Subcutaneous adipose tissue (tissue), 4 donors: Measurements from ENCODE around the gene VWA1. TPM values are rescaled to one million over a fixed set of nuclear protein-coding genes. Genes with fewer than 3 reads are reported as not detected.

Experiments used
- CTCF ChIP-seq: fragments of 450-650 bp; IDR thresholded peaks from one replicate; pipeline ENCODE4 v1.5.1; 2016; ENCODE audit warnings: low read depth, mild to moderate bottlenecking, control low read depth, antibody characterized with exemption, moderate library complexity
- total RNA-seq, 4 donors: library from RNA; depleted of rRNA; stranded (reverse); fragments of >200 nt; gene quantifications; one replicate each; pipeline ENCODE4 v1.1.0, GENCODE V29; 2016

Gene VWA1
- total RNA-seq, 4 donors from 2014 or later: 6.0 to 21.3 (median 10.3) TPM

- no peak for TF ChIP-seq CTCF
Measured at GRCh38 chr1:1489231-1489630, 53.7 kb downstream of the VWA1 start.

GRCh38 chr1:1489861-1490260, 54.4 kb downstream of the VWA1 start:
- TF ChIP-seq CTCF: no peak

- TF ChIP-seq CTCF: no peak
Measured at GRCh38 chr1:1490633-1491230, 55.2 kb downstream of the VWA1 start.

- no peak for TF ChIP-seq CTCF
Measured at GRCh38 chr1:1491601-1492000, 56.1 kb downstream of the VWA1 start.

Other genes starting within 250 kb of the VWA1 start
- 1 to 10 TPM in 1 of 4 donors, under 1 TPM in 1, not detected in 2; 0.44 to 2.6 TPM for gene TNFRSF18, start 229.1 kb upstream of the VWA1 start, total RNA-seq
- 1 to 10 TPM in 2 of 4 donors, under 1 TPM in 1, not detected in 1; 0.68 to 4.7 (median 1.6) TPM for gene TNFRSF4, start 221.5 kb upstream of the VWA1 start, total RNA-seq
- gene SDF4, start 203.7 kb upstream of the VWA1 start, total RNA-seq: 100 to 1,000 TPM in 2 of 4 donors, 10 to 100 TPM in 2; 42.6 to 143 (median 87.8) TPM
- gene B3GALT6, start 203.5 kb upstream of the VWA1 start, total RNA-seq: 10 to 100 TPM in 1 of 4 donors, 1 to 10 TPM in 3; 7.2 to 13.9 (median 7.8) TPM
- 1 to 10 TPM in 3 of 4 donors, not detected in 1; 1.1 to 2.3 (median 1.4) TPM for gene C1QTNF12, start 189.0 kb upstream of the VWA1 start, total RNA-seq
- 10 to 100 TPM; 20.1 to 35.4 (median 33.5) TPM for gene UBE2J2, start 161.8 kb upstream of the VWA1 start, total RNA-seq
- 1 to 10 TPM in 3 of 4 donors, under 1 TPM in 1; 0.82 to 4.1 (median 1.5) TPM for gene SCNN1D, start 155.3 kb upstream of the VWA1 start, total RNA-seq
- gene ACAP3, start 127.8 kb upstream of the VWA1 start, total RNA-seq: 10 to 100 TPM; 13.4 to 43.3 (median 18.8) TPM
- gene PUSL1, start 127.1 kb upstream of the VWA1 start, total RNA-seq: 10 to 100 TPM in 3 of 4 donors, 1 to 10 TPM in 1; 7.2 to 12.9 (median 10.9) TPM
- gene INTS11, start 111.0 kb upstream of the VWA1 start, total RNA-seq: 100 to 1,000 TPM in 1 of 4 donors, 10 to 100 TPM in 3; 50.5 to 122 (median 60.6) TPM
- 10 to 100 TPM in 1 of 4 donors, 1 to 10 TPM in 3; 4.9 to 33.0 (median 9.4) TPM for gene CPTP, start 110.9 kb upstream of the VWA1 start, total RNA-seq
- gene TAS1R3, start 104.4 kb upstream of the VWA1 start, total RNA-seq: under 1 TPM in 2 of 4 donors, not detected in 2; 0.22 to 0.75 TPM
- gene DVL1, start 86.3 kb upstream of the VWA1 start, total RNA-seq: 10 to 100 TPM; 26.2 to 80.3 (median 39.5) TPM
- 100 to 1,000 TPM in 3 of 4 donors, 10 to 100 TPM in 1; 48.8 to 226 (median 163) TPM for gene MXRA8, start 77.1 kb upstream of the VWA1 start, total RNA-seq
- 100 to 1,000 TPM in 1 of 4 donors, 10 to 100 TPM in 3; 53.6 to 153 (median 83.5) TPM for gene AURKAIP1, start 60.5 kb upstream of the VWA1 start, total RNA-seq
- gene CCNL2, start 36.4 kb upstream of the VWA1 start, total RNA-seq: 100 to 1,000 TPM; 146 to 268 (median 194) TPM
- 100 to 1,000 TPM in 3 of 4 donors, 10 to 100 TPM in 1; 87.9 to 222 (median 116) TPM for gene MRPL20, start 28.4 kb upstream of the VWA1 start, total RNA-seq
- 10 to 100 TPM in 2 of 4 donors, 1 to 10 TPM in 2; 4.1 to 15.4 (median 8.7) TPM for gene ANKRD65, start 14.4 kb upstream of the VWA1 start, total RNA-seq
- gene ATAD3C, start 14.0 kb downstream of the VWA1 start, total RNA-seq: under 1 TPM in 1 of 4 donors, not detected in 3; 0.19 TPM
- 10 to 100 TPM in 2 of 4 donors, 1 to 10 TPM in 2; 5.4 to 23.6 (median 11.2) TPM for gene ATAD3B, start 36.1 kb downstream of the VWA1 start, total RNA-seq
- gene ATAD3A, start 76.5 kb downstream of the VWA1 start, total RNA-seq: 10 to 100 TPM in 3 of 4 donors, 1 to 10 TPM in 1; 9.3 to 22.6 (median 12.9) TPM
- 1 to 10 TPM in 3 of 4 donors, not detected in 1; 1.3 to 5.1 (median 3.2) TPM for gene TMEM240, start 104.9 kb downstream of the VWA1 start, total RNA-seq
- 100 to 1,000 TPM in 2 of 4 donors, 10 to 100 TPM in 2; 76.0 to 138 (median 110) TPM for gene SSU72, start 139.2 kb downstream of the VWA1 start, total RNA-seq
- gene FNDC10, start 164.4 kb downstream of the VWA1 start, total RNA-seq: 1 to 10 TPM in 1 of 4 donors, under 1 TPM in 1, not detected in 2; 0.22 to 1.4 TPM
- 10 to 100 TPM; 18.8 to 64.4 (median 27.4) TPM for gene MIB2, start 179.8 kb downstream of the VWA1 start, total RNA-seq
- gene MMP23B, start 196.5 kb downstream of the VWA1 start, total RNA-seq: 1 to 10 TPM in 3 of 4 donors, under 1 TPM in 1; 0.66 to 9.2 (median 2.2) TPM
- 10 to 100 TPM; 14.4 to 30.0 (median 20.4) TPM for gene CDK11B, start 223.3 kb downstream of the VWA1 start, total RNA-seq